OCI-LY3 (cell line): ENCODE data around the gene NOVA2.

ENCODE experiments used
- EZH2phosphoT487 ChIP-seq: fragments of 200-600 bp; shearing (Covaris generic); IDR thresholded peaks from 2 replicates; pipeline ENCODE4 v1.6.1; 2018; ENCODE audit warnings: antibody characterized with exemption, mixed run types, low read depth
- TF ChIP-seq, protein P1 (sequence below): fragments of 200-600, 300-600 bp; sonication (generic); IDR thresholded peaks from 2 replicates; pipeline ENCODE4 v1.5.1; 2014; ENCODE audit warnings: antibody characterized with exemption, low read length, low read depth

DNA sequence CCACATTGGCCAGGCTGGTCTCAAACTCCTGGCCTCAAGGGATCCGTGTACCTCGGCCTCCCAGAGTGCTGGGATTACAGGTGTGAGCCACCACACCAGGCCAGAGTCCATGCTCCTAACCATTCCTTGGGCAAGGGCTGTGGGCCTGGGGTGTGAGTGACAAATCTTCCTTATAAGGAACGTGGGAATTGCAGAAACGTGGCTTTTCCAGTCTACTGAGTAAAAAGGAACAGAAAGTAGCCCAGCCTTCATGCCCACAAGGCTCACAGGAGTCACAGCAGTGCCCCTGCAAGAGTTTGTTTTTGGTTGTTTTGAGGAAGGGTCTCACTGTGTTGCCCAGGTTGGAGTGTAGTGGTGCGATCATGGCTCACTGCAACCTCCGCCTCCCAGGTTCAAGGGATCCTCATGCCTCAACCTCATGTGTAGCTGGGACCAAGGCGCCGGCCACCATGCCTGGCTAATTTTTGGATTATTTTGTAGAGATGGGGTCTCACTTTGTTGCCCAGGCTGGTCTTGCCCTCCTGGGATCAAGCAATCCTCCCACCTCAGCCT, 76.3 kb downstream of the NOVA2 start:
- TF ChIP-seq, protein P1, sequence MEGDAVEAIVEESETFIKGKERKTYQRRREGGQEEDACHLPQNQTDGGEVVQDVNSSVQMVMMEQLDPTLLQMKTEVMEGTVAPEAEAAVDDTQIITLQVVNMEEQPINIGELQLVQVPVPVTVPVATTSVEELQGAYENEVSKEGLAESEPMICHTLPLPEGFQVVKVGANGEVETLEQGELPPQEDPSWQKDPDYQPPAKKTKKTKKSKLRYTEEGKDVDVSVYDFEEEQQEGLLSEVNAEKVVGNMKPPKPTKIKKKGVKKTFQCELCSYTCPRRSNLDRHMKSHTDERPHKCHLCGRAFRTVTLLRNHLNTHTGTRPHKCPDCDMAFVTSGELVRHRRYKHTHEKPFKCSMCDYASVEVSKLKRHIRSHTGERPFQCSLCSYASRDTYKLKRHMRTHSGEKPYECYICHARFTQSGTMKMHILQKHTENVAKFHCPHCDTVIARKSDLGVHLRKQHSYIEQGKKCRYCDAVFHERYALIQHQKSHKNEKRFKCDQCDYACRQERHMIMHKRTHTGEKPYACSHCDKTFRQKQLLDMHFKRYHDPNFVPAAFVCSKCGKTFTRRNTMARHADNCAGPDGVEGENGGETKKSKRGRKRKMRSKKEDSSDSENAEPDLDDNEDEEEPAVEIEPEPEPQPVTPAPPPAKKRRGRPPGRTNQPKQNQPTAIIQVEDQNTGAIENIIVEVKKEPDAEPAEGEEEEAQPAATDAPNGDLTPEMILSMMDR: no peak
- TF ChIP-seq EZH2phosphoT487: no peak
